22Rv1 (cell line): ENCODE data around the gene RPRD2.
A peak's percentile ranks its signal among the peaks of the same experiment; 100 is the strongest.

Experiments
- H3K27ac ChIP-seq: fragments of 450-650 bp; 2 replicates; pipeline ENCODE4 v1.5.1; 2017
- CTCF ChIP-seq: fragments of 450-650 bp; IDR thresholded peaks from 2 replicates; pipeline ENCODE4 v1.5.1; 2017; ENCODE audit warnings: mild to moderate bottlenecking
- ZFX ChIP-seq: fragments of 450-650 bp; IDR thresholded peaks from 2 replicates; pipeline ENCODE4 v1.6.1; 2017; ENCODE audit warnings: antibody characterized with exemption, borderline replicate concordance

RPRD2 gene

GRCh38 chr1:150352866-150353265 lies 11.1 kb upstream of the RPRD2 start:
- TF ChIP-seq ZFX (no peak), CTCF (no peak)

DNA sequence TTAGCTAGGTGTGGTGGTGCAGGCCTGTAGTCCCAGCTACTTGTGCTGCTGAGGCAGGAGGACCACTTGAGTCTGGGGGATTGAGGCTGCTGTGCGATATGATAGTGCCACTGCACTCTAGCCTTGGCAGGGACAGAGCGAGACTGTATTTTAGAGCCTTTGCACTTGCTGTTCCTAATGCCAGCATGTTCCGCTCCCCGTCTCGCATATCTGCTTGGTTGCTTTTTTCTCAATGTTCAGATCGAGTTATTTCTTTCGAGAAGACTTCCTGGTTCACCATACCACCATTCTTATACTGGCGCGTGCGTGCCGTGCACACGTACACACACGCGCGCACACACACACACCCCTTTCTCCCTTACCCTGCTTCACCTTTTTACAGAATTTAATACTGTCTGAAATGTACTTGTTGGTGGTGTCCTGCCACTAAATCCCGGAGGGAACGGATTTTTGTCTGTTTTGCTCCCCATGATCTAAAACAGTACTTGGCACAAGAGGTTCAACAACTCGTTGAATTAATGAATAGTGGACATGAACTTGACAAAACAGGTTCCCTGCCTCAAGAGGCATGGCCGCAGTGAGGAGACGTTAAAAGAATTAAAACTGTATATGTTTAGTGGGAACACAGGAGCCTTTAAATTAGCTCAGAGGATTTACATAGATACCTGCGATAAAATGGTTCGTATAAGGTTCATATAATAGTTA lies 1.1 kb upstream of the RPRD2 start:
- H3K27ac ChIP-seq, result peak overlapping the region; percentile 100
- no peak for TF ChIP-seq CTCF
- no peak for TF ChIP-seq ZFX

More at GRCh38 chr1:150352866-150353265, 11.1 kb upstream of the RPRD2 start:
- H3K27ac ChIP-seq, result no peak overlapping the region

GRCh38 chr1:150364231-150365003 lies 470 bp downstream of the RPRD2 start:
- TF ChIP-seq ZFX, result no peak
- peak; percentile 26 for TF ChIP-seq CTCF
- H3K27ac ChIP-seq, result peak overlapping the region; percentile 100

DNA sequence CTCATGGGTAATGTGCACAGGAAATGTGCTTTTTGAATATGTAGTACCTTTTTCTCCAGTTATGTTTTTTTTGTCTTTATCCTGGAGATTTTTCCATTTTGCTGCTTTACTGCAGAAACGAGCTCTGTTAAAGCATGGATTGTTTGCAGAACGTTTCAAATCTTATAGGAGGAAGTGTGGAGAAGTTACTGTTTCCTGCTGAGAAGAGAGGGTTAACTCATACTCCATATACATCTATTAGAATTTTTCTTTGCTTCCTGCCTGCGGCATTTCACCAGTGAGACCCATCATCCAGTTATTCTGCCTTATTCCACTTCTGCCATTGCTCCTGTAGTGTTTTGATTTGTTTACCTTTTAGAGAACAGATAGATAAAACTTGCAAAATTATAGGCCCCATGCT lies 2.0 kb downstream of the RPRD2 start:
- TF ChIP-seq ZFX (no peak), CTCF (no peak)
- peak overlapping the region; percentile 100 for H3K27ac ChIP-seq

GRCh38 chr1:150366416-150367296 lies 2.7 kb downstream of the RPRD2 start:
- TF ChIP-seq ZFX (no peak), CTCF (no peak)
- H3K27ac ChIP-seq, result peak overlapping the region; percentile 100

DNA sequence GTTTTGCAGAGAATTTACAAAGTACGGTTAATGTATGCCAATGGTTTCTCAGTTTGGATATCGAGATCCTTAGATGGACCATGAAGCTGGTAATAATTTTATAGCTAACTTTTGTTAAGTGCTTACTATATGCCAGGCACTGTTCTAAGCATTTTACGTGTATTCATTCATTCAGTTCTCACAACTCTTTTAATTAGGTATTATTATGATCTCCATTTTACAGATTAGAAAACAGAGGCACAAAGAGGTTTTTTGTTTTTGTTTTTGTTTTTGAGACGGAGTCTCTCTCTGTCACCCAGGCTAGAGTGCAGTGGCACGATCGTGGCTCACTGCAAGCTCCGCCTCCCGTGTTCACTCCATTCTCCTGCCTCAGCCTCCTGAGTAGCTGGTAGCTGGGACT lies 7.2 kb downstream of the RPRD2 start:
- no peak overlapping the region for H3K27ac ChIP-seq
- no peak for TF ChIP-seq CTCF
- no peak for TF ChIP-seq ZFX
